ENCODE results near the gene BOD1L2.

DNA sequence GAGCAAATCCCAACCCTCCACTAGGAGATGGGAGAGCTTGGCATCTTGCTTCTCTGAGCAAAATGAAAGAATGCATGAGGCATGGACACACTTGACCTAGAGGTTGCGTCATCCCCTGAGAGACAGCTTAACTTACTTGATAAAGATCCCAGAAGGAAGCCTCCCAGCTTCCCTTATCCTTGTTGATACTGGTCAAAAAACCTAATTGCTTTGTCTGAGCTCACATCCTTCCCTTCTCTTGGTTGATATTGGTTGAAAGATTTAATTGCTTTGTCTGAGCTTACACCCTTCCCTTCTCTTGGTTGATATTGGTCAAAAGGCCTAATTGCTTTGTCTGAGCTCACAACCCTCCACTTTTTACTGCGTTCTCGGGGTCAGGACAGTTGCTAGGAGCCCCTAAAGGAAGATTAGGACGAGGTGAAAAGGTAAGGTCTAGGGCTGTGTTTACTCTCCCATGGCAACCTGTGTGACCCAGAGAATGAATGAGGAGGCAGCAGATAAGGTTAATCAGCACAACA is 12.2 kb upstream of the BOD1L2 start:
- no peak for TF ChIP-seq SYNCRIP (IDR thresholded peaks at IDR 0.05; ENCODE audit: insufficient read depth, low read depth, low read length)
- TF ChIP-seq, protein P1, sequence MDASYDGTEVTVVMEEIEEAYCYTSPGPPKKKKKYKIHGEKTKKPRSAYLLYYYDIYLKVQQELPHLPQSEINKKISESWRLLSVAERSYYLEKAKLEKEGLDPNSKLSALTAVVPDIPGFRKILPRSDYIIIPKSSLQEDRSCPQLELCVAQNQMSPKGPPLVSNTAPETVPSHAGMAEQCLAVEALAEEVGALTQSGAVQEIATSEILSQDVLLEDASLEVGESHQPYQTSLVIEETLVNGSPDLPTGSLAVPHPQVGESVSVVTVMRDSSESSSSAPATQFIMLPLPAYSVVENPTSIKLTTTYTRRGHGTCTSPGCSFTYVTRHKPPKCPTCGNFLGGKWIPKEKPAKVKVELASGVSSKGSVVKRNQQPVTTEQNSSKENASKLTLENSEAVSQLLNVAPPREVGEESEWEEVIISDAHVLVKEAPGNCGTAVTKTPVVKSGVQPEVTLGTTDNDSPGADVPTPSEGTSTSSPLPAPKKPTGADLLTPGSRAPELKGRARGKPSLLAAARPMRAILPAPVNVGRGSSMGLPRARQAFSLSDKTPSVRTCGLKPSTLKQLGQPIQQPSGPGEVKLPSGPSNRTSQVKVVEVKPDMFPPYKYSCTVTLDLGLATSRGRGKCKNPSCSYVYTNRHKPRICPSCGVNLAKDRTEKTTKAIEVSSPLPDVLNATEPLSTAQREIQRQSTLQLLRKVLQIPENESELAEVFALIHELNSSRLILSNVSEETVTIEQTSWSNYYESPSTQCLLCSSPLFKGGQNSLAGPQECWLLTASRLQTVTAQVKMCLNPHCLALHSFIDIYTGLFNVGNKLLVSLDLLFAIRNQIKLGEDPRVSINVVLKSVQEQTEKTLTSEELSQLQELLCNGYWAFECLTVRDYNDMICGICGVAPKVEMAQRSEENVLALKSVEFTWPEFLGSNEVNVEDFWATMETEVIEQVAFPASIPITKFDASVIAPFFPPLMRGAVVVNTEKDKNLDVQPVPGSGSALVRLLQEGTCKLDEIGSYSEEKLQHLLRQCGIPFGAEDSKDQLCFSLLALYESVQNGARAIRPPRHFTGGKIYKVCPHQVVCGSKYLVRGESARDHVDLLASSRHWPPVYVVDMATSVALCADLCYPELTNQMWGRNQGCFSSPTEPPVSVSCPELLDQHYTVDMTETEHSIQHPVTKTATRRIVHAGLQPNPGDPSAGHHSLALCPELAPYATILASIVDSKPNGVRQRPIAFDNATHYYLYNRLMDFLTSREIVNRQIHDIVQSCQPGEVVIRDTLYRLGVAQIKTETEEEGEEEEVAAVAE (CRISPR knock-in tag; IDR thresholded peaks at IDR 0.05; ENCODE audit: borderline replicate concordance) = no peak
- TF ChIP-seq ZNF768 (CRISPR knock-in tag; IDR thresholded peaks at IDR 0.05) = no peak
- no peak for TF ChIP-seq CCAR2 (optimal IDR thresholded peaks at IDR 0.05; ENCODE audit: low read depth, low read length)
